ENCODE results near the gene C9orf43.
A peak's percentile ranks its signal among the peaks of the same experiment; 100 is the strongest.
"Not testable (repeated sequence)": the region's sequence is repeated elsewhere in the genome, so short reads cannot be mapped to it uniquely, and the experiment has no call there.

Gene C9orf43

DNA sequence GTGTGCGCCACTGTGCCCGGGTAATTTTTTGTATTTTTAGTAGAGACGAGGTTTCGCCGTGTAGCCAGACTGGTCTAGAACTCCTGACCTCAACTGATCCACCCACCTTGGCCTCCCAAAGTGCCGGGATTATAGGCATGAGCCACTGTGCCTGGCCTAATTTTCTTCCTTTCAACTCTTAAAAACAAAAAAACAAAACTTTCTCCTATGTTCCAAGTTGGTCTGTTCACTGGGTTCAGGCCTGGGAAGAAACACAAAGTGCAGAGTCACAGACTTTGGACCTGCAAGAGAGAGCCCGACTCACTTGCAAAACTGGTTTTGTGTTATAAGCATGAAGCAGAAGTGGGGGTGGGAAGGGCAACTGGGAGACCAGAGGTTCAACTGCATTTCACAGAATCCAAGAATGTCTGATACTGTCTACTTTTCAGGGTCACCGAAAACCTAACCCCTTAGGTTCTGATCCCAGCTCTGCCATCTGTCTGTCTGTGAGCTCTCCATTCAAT lies 28.6 kb upstream of the C9orf43 start:
- DNase-seq: no peak

DNA sequence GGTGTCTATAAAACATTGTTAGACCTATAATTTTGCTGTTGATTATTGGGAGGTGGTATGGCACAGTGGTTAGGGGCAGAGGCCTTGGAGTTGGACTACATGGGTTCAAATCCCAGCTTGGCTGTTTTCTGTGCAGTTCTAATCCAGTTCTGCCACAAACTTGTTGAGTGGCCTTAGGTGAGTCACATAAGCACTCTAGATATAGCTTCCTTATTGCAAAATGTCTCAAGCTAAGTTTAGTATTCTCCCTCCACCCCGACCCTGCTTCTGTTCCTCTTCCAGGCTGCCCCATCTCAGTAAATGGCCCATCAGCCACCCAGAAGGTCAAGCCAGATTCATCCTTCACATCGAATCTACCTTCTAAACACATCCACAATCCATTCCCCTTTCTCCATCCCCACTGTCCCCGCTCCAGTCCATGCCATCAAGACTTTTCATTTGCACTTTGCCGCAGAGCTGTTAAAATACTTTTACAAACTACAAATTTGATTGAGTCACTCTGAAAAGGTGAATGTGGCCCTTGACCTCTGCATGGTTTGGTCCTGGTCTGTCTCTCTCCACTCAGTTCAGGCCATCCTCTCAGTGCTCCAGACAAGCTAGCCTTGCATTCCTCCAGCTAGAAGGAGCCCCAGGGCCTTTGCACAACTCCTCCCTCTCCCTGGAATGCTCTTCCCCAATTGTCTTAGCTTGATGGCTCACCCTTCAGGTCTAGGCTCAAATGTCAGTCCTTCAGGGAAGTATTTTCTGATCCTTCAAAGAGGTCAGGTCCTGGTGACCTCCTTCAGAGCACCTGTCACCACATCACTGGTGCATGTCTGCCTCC lies 23.8 kb upstream of the C9orf43 start:
- no peak for DNase-seq

DNA sequence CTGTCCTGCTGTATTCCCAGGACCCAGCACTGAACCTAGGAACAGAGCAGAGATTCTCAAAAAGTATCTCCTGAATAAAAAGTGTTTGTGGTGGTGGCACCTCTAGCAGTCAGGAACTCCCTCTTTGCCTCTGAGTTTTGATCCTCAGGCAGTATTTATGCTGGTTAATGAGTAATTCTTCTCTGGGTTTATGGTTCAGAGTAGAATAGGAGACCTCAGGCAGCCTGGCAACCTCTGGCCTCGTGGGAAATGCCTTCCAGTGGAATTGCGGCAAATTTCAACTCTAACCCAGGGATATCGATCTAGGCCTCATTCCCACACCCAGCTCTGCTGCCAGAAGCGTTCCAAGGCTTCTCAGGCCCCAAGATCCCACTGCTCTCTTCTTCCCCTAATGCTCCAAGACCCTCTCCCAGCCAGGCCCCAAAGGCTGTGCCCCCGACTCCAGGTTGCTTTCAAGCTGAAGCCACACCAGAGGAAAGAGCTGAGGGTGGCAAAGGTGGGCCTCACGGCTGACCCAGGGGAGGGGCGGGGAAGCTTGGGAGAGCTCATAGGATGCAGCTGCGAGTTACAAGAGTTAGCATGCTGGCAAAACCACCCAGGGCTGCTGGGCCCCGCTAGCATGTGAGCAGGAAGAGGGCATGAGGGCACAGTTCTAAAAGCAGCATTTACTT lies 22.9 kb upstream of the C9orf43 start:
- no peak for DNase-seq

DNA sequence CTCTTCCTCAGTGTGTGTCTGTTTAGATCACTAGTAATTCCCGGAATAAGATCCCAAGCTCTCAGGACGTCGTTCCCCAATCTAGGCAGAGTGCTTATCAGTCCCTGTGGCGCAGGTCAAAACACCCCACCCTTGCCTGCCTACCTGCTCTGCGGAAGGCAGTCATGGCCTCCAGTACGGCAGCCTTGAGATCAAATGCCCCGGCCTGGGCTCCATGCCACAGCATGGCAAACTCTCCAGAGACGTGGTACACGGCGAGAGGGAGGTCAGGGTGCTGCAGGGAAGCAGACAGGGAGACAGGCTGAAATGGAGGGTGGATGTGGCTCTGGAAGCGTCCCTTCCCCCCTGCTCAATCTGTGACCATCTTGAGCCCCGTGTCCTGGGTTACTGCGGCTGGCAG lies 21.7 kb upstream of the C9orf43 start:
- no peak for DNase-seq

DNA sequence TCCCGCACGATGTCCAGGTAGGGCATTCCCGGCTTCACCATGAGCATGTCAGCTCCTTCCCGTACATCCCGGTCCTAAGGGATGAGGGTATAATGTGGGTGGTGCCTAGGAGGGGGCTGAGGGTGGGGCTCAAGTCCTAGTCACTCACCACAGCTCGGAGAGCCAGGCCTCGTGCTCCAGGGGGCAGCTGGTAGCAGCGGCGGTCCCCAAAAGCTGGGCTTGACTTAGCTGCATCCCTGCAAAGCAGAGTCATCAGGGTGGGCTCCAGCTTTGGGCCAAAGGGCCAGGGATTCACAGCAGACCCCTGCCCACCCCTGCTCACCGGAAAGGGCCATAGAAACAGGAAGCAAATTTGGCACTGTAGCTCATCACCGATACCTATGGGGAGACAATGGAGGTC lies 21.1 kb upstream of the C9orf43 start:
- DNase-seq: no peak

DNA sequence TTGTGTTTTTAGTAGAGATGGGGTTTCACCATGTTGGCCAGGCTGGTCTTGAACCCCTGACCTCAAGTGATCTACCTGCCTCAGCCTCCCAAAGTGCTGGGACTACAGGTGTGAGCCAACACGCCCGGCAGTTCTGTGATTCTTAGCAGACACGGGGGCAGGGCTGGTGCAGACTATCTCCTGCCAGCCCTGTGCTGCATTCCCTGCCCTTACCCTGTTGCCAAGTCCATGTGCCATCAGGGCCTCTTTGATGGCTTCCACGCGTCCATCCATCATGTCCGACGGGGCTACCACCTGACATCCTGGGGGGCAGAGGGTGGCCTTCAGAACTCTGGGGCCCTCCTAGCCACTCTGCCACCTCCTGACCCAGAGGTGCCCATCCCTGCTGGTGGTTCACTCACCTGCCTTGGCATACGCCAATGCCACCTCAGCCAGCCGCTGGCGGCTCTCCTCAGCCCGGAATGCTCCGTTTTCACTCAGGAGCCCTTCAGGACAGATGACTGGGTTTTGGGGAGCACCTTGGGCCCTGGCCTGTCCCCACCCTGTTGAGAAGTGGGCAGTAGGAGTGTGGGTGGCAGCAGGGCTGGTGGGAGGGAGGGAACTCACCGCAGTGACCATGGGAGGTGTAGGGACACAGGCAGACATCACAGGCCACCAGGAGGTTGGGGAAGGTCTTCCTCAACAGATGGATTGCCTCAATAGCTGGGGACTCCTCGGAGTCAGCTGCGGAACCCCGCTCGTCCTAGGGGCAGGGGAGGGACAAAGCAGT lies 20.2 kb upstream of the C9orf43 start:
- DNase-seq: no peak

DNA sequence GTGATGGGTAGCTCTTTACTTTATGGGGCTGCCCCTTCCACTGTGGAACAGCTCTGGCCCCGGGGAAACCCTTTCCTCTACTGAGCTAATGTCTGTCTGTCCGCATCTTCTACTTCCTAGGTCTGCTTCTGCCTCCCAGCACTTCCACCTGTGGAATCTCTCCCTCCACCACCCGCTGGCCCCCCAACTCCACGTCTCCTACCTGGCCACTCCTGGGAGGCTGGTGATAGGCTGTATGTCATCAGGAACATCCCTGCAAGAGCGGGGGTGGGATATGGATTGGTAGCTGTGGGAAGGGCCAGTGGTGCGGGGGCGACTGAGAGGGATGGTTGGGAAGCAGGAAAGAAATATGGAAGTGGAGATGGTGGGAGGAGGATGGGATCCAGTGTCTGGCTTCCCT lies 18.6 kb upstream of the C9orf43 start:
- no peak for DNase-seq

DNA sequence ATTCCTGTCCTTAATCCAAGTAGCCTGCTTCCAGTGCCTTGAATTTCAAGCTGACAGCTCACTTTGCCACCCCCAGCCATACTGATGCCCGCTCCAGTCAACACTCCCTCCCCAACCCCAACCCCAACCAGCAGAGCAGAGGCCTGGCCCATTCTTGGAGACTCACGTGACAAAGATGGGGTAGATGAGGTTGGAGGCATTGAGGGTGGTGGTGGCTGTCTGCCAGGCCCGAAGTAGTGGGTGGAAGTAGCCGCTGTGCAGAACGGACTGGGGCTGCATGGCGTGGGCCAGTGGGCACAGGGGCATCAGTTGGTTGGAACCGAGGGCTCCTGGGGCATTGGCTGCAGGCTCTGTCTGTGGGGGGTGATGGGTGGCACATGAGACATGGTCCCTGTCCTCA lies 17.3 kb upstream of the C9orf43 start:
- DNase-seq: no peak

DNA sequence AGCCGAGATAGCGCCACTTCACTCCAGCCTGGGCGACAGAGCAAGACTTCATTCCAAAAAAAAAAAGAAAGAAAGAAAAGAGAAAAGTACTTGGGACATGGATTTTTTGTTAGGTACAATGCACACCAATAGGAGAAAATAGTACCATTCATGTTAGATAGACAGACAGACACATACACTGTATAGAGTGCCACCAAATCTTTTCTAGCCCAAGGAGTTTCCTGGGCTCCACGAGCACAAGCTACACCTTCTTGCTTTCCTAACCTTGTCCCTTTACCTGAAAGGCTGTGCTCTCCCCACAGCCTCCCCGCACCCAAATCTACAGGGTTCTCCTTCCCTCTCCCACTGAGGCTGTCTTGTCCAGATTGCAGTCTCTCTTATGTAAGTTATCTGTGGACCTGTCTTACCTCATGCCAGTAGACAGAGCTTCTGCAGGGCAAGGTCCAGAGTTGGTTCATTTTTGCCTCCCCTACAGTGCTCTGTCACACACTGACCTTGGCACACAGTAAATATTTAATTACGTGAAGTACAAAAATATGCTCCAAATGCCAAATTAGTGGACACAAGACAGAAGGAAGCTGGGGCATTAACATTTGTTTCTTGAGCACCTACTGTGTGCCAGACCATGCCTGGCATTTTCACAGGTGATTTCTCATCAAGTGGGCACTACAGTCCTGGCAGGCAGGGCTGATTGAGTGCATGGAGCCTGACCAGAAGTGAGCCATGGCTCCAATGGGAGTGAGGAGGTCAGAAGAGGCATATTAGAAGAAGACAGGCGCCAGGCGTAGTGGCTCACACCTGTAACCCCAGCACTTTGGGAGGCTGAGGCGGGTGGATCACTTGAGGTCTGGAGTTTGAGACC lies 15.3 kb upstream of the C9orf43 start:
- DNase-seq: no peak

DNA sequence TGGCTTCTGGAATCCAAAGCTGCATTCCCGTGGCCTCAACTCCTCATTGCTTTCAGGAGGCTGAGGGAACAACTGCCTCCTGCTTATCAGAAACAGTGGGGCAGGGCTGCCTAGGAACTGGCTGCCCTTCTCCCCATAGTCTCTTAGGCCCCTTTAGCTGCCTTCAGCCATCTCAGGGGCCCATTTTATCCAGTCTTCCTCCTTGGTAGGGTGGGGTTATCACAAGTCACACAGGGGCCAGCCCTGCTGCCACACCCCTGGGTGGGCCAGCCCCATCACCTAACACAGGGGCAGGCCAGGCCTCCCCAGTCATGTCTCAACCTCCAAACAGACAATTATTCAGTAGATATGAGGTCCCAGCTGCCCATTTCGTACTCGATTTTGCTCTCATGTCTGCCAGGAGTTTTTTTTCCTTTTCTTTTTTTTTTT lies 13.3 kb upstream of the C9orf43 start:
- DNase-seq: no peak

DNA sequence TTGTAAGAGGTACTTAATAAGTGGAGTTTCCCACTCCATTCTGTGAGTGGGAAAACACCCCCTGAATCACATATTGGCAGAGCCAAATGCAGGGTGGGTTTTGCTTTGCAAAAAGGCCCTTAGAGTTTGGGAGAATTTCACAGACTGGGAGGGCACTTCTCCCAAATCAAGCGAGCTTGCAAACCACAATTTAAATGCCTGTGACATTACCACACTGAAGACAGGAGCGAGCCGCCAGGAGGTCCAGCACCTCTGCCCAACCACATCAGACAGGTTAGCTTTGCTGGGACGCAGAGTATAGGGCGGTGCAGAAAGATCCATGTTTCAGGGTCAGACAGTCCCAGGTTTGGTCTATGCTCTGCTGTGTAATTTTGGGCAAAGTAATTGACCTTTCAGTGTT lies 11.8 kb upstream of the C9orf43 start:
- DNase-seq: no peak

DNA sequence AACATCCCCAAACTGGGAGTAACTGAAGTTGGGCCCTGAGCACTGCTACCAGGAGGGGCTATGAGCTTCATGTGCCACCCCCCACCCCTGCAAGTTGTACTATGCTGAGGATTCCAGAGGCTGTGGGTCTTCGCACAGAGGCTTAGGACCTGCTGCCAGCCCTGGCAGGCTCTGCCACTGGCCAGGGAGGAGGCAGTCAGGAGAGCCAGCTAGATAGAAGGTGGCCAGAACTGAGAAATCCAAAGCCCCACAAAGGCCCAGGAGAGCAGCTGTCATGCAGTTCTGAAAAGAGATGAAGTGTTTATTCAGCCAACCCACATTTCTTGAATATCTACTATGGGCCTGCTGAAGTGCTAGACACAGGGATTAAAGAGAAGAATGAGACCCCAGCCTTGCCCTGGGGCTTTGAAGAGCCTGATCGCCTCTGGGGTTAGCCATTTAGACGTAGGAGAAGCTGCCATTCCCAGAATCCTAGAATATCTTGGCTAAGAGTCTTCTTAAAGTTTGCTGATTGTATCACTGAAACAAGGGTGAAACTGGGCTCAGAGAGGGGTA lies 10.8 kb upstream of the C9orf43 start:
- DNase-seq: no peak

DNA sequence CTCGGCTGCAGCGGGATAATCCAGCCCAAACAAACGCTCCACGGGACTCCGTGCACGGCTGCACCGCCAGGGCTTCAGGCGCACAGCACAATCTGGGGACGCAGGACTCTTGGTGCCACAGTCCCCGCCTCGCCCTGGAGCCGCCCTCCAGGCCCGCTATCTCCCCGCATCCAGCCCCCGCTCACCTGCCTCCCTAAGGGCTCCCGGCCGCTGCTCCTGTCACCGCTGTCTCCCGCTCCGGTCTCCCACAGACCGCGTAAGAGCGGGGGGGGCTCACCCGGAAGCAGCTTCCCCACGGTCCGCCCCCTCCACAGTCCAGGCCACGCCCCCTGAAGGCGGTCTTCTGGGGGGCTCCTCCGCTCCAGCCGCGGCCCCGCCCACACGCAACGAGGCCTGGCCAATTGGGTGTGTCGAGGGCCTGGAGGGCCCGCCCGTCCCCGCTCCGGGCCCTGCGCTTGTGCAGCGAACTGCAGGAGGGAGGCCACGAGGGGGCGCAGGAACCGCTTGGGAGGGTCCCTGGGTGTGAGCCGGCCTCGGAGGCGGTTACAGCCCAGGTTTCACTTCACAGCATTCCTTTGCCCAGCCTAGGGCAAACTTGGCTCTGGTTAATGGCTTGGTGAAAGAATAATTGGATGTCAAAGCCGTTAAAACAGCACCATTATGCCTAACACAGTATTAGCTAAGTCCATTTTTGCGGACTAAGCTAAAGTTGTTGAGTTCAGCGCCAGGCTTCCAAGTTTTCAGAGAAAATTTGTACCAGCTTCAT lies 9.3 kb upstream of the C9orf43 start, which contains the start of gene ALAD:
TSS of gene ALAD (minus strand) at position 258 of the 766 bp plus-strand sequence. CDS start 7,725 bp downstream, outside the sequence.
- DNase-seq: peak; percentile 98

DNA sequence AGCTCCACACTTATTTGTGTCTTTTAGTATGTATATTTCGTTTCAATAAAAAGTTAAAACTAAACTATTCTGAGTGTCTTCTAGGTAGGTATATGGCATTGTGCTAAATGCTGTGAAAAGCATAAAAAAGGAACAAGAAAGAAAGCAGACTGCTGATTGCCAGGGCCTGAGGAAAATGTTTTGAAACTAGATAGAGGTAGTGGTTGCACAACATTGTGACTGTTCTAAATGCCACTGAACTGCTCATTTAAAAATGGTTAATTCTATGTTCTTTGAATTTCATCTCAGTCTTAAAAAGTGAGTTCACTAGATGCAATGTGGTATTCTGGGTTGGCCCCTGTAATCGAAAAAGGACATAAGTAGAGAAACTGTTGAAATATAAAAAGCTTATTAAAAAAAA lies 6.9 kb upstream of the C9orf43 start:
- DNase-seq: no peak

DNA sequence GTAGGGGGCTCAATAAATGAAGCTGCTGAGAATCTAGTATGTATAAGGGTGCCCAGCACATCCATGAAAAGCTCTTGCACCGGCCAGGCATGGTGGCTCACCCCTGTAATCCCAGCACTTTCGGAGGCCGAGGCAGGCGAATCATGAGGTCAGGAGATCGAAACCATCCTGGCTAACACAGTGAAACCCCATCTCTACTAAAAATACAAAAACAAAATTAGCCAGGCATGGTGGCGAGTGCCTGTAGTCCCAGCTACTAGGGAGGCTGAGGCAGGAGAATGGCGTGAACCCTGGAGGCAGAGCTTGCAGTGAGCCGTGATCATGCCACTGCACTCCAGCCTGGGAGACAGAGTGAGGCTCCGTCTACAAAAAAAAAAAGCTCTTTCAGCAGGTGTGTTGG lies 4.2 kb upstream of the C9orf43 start:
- not testable (repeated sequence) for DNase-seq

DNA sequence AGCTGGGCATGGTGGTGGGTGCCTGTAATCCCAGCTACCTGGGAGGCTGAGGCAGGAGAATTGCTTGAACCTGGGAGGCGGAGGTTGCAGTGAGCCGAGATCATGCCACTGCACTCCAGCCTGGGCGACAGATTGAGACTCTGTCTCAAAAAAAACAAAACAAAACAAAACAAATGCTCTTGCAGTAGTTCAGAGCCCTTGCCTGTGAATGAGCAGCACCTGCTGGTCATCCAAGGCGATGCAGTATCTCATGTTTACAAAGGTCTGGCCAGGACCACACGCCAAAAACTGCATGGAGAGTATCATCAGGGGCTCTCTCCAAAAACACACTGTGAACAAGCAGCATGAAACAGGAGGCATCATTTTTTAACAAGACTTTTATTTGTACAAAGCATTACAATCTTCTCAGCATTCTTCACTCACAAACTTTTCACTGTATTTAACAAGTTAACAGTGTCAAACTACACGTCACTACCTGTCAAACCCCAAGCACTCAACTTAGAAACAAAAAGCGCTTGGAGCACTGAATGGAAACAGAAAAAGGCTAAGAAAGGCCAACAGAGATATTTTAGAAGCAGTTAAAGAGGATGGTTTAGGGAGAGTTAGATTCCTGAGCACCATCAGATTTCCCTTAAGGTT lies 3.6 kb upstream of the C9orf43 start:
- peak; percentile 56 for DNase-seq

DNA sequence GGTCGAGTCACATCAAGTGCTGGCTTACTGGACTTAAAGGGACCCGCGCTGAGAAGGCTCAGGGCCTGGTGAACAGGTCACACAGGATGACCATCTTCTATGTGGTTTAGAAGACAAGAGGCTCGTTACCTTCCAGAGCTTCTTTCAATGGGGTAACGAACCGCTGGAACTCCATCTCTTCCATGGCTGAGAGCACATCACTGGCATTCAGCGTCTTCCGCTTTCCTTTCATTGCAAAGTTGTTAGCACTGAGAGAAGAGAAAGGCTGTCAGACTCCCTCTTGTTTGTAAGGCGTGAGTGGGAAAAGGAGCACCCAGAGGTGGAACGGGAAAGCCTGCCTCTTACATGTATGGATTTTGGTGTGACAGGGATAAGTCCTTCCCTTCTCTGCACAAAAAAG lies 1.1 kb upstream of the C9orf43 start:
- DNase-seq: peak; percentile 3

DNA sequence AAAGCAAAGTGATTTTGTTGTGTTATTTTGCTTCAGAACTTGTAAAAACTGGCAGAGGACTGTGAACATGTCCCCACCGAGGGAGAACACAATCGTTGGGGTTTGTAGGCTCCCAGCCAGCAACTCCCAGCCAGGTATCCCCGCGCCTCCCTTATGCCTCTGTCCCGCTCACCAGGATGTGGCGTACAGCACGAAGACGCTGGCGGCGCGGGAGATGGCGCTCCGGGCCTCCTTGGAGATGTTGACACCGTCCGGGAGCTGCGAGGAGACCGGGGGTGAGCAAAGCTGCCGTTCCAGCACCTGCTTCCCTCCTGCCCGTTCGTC lies 702 bp upstream of the C9orf43 start:
- no peak for DNase-seq

DNA sequence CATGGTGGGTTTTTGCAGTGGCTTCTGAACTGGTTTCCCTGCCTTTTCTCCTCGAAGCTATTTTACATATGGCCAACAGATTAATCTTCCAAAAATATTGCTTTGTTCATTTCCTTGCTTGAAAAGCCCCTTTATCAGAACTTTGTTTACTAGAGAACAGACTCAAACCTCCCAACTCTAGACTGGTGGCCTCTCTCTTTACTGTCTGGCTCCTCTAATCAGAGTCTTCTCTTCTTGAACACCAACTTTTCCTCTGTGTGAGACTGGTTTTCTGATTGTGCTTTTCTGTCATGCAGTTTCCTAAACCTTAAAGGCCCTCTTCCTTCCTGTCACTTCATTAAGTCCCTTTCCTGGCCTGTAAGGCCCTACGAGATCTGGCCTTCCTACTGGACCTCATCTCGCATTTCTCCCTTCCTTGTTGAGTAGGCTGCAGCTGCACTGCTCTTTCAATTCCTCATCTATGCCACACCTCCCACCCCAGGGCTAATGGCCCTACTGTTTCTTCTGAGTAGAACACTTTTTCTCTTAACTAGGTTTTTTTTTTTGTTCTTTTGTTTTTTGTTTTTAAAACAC lies 5.7 kb downstream of the C9orf43 start:
- no peak for DNase-seq

DNA sequence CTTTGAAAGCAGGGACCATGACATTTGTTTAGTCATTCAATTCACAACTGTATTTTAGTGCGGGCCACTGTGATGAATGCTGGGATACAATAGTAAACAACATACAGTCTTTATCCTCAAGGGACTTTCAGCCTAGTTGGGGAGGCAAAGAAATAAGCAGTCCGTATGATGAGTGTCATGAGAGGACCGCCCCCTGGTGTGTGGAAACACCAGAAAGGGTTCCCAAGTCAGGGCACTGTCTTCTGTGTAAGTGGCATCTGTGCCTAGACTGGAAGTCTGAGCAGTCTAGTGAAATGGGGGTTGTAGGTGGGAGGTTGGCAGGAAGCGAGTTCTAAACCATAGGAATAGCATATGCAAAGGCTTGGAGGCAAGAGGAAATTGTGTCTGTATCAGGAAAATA lies 6.8 kb downstream of the C9orf43 start:
- no peak for DNase-seq

DNA sequence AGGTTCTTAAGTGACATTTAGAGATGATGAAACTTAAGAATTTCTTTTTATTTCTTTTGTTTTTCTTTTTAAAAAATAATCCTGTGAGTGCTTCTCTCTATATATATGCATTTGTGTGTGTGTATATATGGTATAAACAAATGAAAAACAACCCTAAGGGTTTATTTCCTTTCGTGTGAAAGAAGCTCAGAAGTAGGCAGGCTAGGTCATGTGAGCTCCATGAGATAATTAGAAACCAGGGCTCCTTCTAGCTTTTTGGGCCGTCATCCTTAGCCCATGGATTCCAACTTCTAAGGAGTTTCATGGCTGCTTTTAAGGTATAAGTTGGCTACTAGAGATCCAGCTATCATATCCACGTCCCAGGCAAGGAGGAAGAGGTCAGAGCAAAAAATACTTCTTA lies 11.2 kb downstream of the C9orf43 start:
- no peak for DNase-seq

Measured in retina (tissue), 1 donor.